SW480 (cell line): Measurements from ENCODE around the gene PWWP2A.

Experiments used
- DNase-seq: peaks from one replicate; pipeline ENCODE4 v3.0.0-alpha.2; 2016; ENCODE audit warnings: low spot score

The PWWP2A gene

GRCh38 chr5:160133071-160133917 lies 14.0 kb upstream of the PWWP2A start:
- DNase-seq: no peak

GRCh38 chr5:160129841-160130240 lies 10.6 kb upstream of the PWWP2A start:
- DNase-seq: no peak

- no peak for DNase-seq
Measured at GRCh38 chr5:160128632-160129031, 9.4 kb upstream of the PWWP2A start.

GRCh38 chr5:160119905-160120266 lies 636 bp upstream of the PWWP2A start:
- no peak for DNase-seq

GRCh38 chr5:160118349-160119141 lies 705 bp downstream of the PWWP2A start:
- DNase-seq: peak; percentile 24

GRCh38 chr5:160116991-160117390 lies 2.3 kb downstream of the PWWP2A start:
- DNase-seq: no peak

- no peak for DNase-seq
Measured at GRCh38 chr5:160108124-160108523, 11.1 kb downstream of the PWWP2A start.

GRCh38 chr5:160105686-160106360 lies 13.4 kb downstream of the PWWP2A start:
- no peak for DNase-seq

GRCh38 chr5:160097991-160098390 lies 21.3 kb downstream of the PWWP2A start:
- no peak for DNase-seq

GRCh38 chr5:160096178-160096577 lies 23.1 kb downstream of the PWWP2A start:
- no peak for DNase-seq

- DNase-seq: no peak
Measured at GRCh38 chr5:160092960-160093707, 26.1 kb downstream of the PWWP2A start.

GRCh38 chr5:160092514-160092913 lies 26.7 kb downstream of the PWWP2A start:
- no peak for DNase-seq

- DNase-seq: no peak
Measured at GRCh38 chr5:160090059-160090458, 29.2 kb downstream of the PWWP2A start.

- no peak for DNase-seq
Measured at GRCh38 chr5:160089531-160089930, 29.7 kb downstream of the PWWP2A start.

- no peak for DNase-seq
Measured at GRCh38 chr5:160088805-160089204, 30.4 kb downstream of the PWWP2A start.

GRCh38 chr5:160087199-160087598 lies 32.1 kb downstream of the PWWP2A start:
- no peak for DNase-seq

- DNase-seq: no peak
Measured at GRCh38 chr5:160084144-160084543, 35.1 kb downstream of the PWWP2A start.

GRCh38 chr5:160083501-160083900 lies 35.7 kb downstream of the PWWP2A start:
- DNase-seq: no peak

- DNase-seq: peak; percentile 20
Measured at GRCh38 chr5:160082614-160083500, 36.4 kb downstream of the PWWP2A start.

- DNase-seq: no peak
Measured at GRCh38 chr5:160081495-160081894, 37.8 kb downstream of the PWWP2A start.

- DNase-seq: no peak
Measured at GRCh38 chr5:160079753-160080152, 39.5 kb downstream of the PWWP2A start.
